Gastroesophageal sphincter (tissue), 4 donors: Measurements from ENCODE around the gene CSNK1D. TPM values are rescaled to one million over a fixed set of nuclear protein-coding genes. Genes with fewer than 3 reads are reported as not detected.
"Not testable (repeated sequence)": the region's sequence is repeated elsewhere in the genome, so short reads cannot be mapped to it uniquely, and the experiment has no call there.

Source experiments
- ATAC-seq: fragments of 150-250 bp; one replicate; pipeline ENCODE4 v1.9.1; 2016; ENCODE audit warnings: mild to moderate bottlenecking, moderate library complexity
- H3K27ac ChIP-seq, 4 donors: fragments of 200-600 bp; sonication (generic) in 3 of 4; 1 replicate in 3 of 4; 2 replicates in 1 of 4; pipeline ENCODE4 v1.5.1; 2016 to 2019
- H3K27me3 ChIP-seq: fragments of 200-600 bp; sonication (generic); one replicate; pipeline ENCODE4 v1.5.1; 2019
- H3K36me3 ChIP-seq, 2 donors: fragments of 200-600 bp; sonication (generic); one replicate each; pipeline ENCODE4 v1.5.1; 2019; ENCODE audit warnings: control low read depth in 1 of 2
- H3K4me1 ChIP-seq, 3 donors: fragments of 200-600 bp; sonication (generic); 1 replicate in 2 of 3; 2 replicates in 1 of 3; pipeline ENCODE4 v1.5.1; 2016 to 2019; ENCODE audit warnings: control low read depth in 2 of 3
- H3K4me3 ChIP-seq, 2 donors: fragments of 200-600 bp; sonication (generic); one replicate each; pipeline ENCODE4 v1.5.1; 2019; ENCODE audit warnings: mild to moderate bottlenecking in 1 of 2, moderate library complexity in 1 of 2
- H3K9me3 ChIP-seq, 3 donors: fragments of 200-600 bp; sonication (generic); one replicate each; pipeline ENCODE4 v1.5.1; 2017 to 2019; ENCODE audit warnings: control low read depth in 2 of 3
- EP300 ChIP-seq: sonication (generic); formaldehyde crosslinking; IDR thresholded peaks from one replicate; pipeline ENCODE4 v1.6.1; 2017; ENCODE audit warnings: antibody characterized with exemption, mild to moderate bottlenecking
- POLR2A ChIP-seq, 2 donors: fragments of 450-650 bp; IDR thresholded peaks; one replicate each; pipeline ENCODE4 v1.6.1; 2017; ENCODE audit warnings: antibody characterized with exemption in 2 of 2, mild to moderate bottlenecking in 2 of 2, moderate library complexity in 1 of 2
- POLR2AphosphoS5 ChIP-seq: sonication (generic); formaldehyde crosslinking; IDR thresholded peaks from one replicate; pipeline ENCODE4 v1.6.1; 2017; ENCODE audit warnings: antibody characterized with exemption
- WGBS, 2 donors: methylation state at CpG; one replicate each; pipeline ENCODE4 v1.1.5; 2018; ENCODE audit warnings: low coverage in 1 of 2; 5-methylcytosine and 5-hydroxymethylcytosine counted together
- total RNA-seq, 4 donors: library from RNA; depleted of rRNA; stranded (reverse); fragments of >200 nt; gene quantifications; one replicate each; pipeline ENCODE4 v1.1.0, GENCODE V29; 2016
- TF ChIP-seq, protein P1 (sequence below), 4 experiments: fragments of 200-600 bp in 2 of 4; fragments of 450-650 bp in 2 of 4; sonication (generic) in 1 of 4; IDR thresholded peaks; one replicate each; pipeline ENCODE4 v1.5.1; 2017 to 2019; ENCODE audit warnings: antibody characterized with exemption in 4 of 4, mild to moderate bottlenecking in 2 of 4, moderate library complexity in 2 of 4

The CSNK1D gene
- total RNA-seq, 4 donors from 2014 or later: 23.4 to 92.1 (median 72.4) TPM

DNA sequence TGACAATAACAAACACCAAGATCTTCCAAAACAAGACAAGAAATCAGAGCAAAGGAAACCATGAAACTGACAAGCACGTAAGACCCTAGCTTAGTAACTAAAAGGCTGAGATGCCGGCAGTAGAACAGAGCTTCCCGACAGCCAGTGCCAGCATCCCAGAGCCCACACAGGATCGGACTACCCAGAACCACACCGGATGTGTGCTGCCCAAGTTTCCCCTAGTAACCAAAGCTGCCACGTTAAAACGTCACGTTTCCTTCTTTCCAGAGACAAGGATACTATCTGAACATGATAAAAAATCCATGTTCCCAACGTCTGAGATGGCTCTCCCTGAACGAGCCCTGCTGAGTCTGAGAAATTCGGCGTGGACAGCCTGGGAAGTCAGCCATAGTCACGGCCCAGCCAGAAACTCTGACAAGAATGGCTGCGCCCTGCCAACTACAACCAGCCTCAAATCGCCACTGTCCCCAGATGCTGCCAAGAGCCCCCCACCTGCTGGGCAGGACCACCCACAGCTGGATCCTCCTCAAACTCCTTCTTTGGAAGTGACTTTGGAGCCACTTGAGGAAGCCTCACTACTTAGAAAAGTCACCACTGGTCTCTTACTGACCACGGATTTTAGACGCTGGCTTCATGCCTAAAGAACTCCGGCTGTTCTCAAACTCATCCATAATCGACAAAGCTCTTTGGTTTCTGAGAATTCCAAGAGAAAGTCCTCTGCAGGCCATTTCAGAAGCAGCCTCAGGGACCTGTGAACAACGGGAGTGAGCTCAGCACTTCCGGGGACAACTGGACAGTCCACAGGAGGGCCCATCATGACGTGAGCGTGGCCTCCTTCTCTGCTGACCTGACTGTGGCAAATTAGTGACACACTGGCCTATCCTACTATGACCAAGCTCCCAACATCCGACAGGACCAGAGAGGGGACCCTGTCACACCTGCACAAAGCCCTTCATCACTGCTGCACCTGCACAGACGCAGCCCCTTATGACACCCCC is 77.5 kb downstream of the CSNK1D start:
- peak; percentile 41 for ATAC-seq
- H3K27me3 ChIP-seq: no peaks in the 10 kb centered on the region
- TF ChIP-seq, protein P1, sequence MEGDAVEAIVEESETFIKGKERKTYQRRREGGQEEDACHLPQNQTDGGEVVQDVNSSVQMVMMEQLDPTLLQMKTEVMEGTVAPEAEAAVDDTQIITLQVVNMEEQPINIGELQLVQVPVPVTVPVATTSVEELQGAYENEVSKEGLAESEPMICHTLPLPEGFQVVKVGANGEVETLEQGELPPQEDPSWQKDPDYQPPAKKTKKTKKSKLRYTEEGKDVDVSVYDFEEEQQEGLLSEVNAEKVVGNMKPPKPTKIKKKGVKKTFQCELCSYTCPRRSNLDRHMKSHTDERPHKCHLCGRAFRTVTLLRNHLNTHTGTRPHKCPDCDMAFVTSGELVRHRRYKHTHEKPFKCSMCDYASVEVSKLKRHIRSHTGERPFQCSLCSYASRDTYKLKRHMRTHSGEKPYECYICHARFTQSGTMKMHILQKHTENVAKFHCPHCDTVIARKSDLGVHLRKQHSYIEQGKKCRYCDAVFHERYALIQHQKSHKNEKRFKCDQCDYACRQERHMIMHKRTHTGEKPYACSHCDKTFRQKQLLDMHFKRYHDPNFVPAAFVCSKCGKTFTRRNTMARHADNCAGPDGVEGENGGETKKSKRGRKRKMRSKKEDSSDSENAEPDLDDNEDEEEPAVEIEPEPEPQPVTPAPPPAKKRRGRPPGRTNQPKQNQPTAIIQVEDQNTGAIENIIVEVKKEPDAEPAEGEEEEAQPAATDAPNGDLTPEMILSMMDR (IDR thresholded peaks at IDR 0.05): no peak
- TF ChIP-seq EP300: no peak
- no peak for TF ChIP-seq POLR2AphosphoS5
- no peak for TF ChIP-seq POLR2A (IDR thresholded peaks at IDR 0.05)
- peaks cover 0 to 6% (median 0%) of the 10 kb centered on the region in 3 donors for H3K4me1 ChIP-seq
- H3K4me3 ChIP-seq: no peak overlapping the region
- no peaks in the 10 kb centered on the region for H3K9me3 ChIP-seq
- H3K36me3 ChIP-seq: peaks cover 0 to 90% of the 10 kb centered on the region in 2 donors
- WGBS, 2 donors: 42% methylated on average over 15 of the region's 25 CpGs; no CpG with 5 or more reads in 1 of the 2 donors
- H3K27ac ChIP-seq: peak overlapping the region in 3 of 4 donors; percentile 46 to 62 (median 58)

- Histone ChIP-seq H3K9me3 (no peaks in the 10 kb centered on the region), H3K27me3 (no peaks in the 10 kb centered on the region), H3K36me3 (peaks cover 0 to 90% of the 10 kb centered on the region in 2 donors), H3K4me1 (peaks cover 0 to 6% (median 0%) of the 10 kb centered on the region in 3 donors), H3K4me3 (no peak overlapping the region), H3K27ac (no peak overlapping the region)
- TF ChIP-seq EP300 (no peak), POLR2A (IDR thresholded peaks at IDR 0.05) (no peak), POLR2AphosphoS5 (no peak)
- TF ChIP-seq, protein P1 (IDR thresholded peaks at IDR 0.05): no peak
- 100% methylated on average over 2 of the region's 16 CpGs; no CpG with 5 or more reads in 1 of the 2 donors for WGBS, 2 donors
- no peak for ATAC-seq
Measured at GRCh38 chr17:82194765-82195164, 78.7 kb downstream of the CSNK1D start.

- peaks cover 0 to 6% (median 0%) of the 10 kb centered on the region in 3 donors for H3K4me1 ChIP-seq
Measured at GRCh38 chr17:82193520-82194220, 79.8 kb downstream of the CSNK1D start.

GRCh38 chr17:82193050-82193449 is 80.5 kb downstream of the CSNK1D start:
- ATAC-seq, H3K4me1 ChIP-seq, H3K27ac ChIP-seq, H3K4me3 ChIP-seq, H3K9me3 ChIP-seq, H3K27me3 ChIP-seq: not testable (repeated sequence)
- peaks cover 0 to 95% of the 10 kb centered on the region in 2 donors for H3K36me3 ChIP-seq
- WGBS, 2 donors: 90% methylated on average over 5 of the region's 6 CpGs; no CpG with 5 or more reads in 1 of the 2 donors

More at GRCh38 chr17:82193520-82194220, 79.8 kb downstream of the CSNK1D start:
- TF ChIP-seq POLR2AphosphoS5 (no peak), EP300 (no peak)
- H3K27me3 ChIP-seq: no peaks in the 10 kb centered on the region
- no peak for ATAC-seq
- H3K36me3 ChIP-seq: peaks cover 0 to 93% of the 10 kb centered on the region in 2 donors
- 20 to 87% methylated on average over 1 to 13 of the region's 16 CpGs for WGBS, 2 donors
- peak overlapping the region in 1 of 2 donors; percentile 18 for H3K4me3 ChIP-seq
- H3K27ac ChIP-seq: peak overlapping the region in 1 of 4 donors; percentile 26
- no peaks in the 10 kb centered on the region for H3K9me3 ChIP-seq

Other genes starting within 250 kb of the CSNK1D start
- gene RAC3, start 242.0 kb downstream of the CSNK1D start, total RNA-seq: 1 to 10 TPM in 1 of 4 donors, under 1 TPM in 2, not detected in 1; 0.50 to 6.9 (median 0.54) TPM
- gene DCXR, start 236.0 kb downstream of the CSNK1D start, total RNA-seq: 100 to 1,000 TPM in 2 of 4 donors, 10 to 100 TPM in 2; 70.7 to 140 (median 108) TPM
- 10 to 100 TPM; 28.8 to 48.2 (median 34.3) TPM for gene RFNG, start 221.9 kb downstream of the CSNK1D start, total RNA-seq
- 100 to 1,000 TPM in 1 of 4 donors, 10 to 100 TPM in 3; 69.3 to 103 (median 77.2) TPM for gene GPS1, start 221.8 kb downstream of the CSNK1D start, total RNA-seq
- 10 to 100 TPM; 35.8 to 62.8 (median 52.9) TPM for gene DUS1L, start 207.9 kb downstream of the CSNK1D start, total RNA-seq
- 10 to 100 TPM; 22.6 to 52.8 (median 48.3) TPM for gene FASN, start 175.5 kb downstream of the CSNK1D start, total RNA-seq
- gene CCDC57, start 60.9 kb downstream of the CSNK1D start, total RNA-seq: 10 to 100 TPM in 3 of 4 donors, 1 to 10 TPM in 1; 6.5 to 28.2 (median 16.2) TPM
- gene SLC16A3, start 44.7 kb downstream of the CSNK1D start, total RNA-seq: 10 to 100 TPM; 11.2 to 38.5 (median 22.1) TPM
- 1 to 10 TPM in 1 of 4 donors, under 1 TPM in 2, not detected in 1; 0.58 to 1.7 (median 0.94) TPM for gene CD7, start 43.9 kb upstream of the CSNK1D start, total RNA-seq
- 10 to 100 TPM in 3 of 4 donors, 1 to 10 TPM in 1; 6.1 to 22.3 (median 17.6) TPM for gene SECTM1, start 60.1 kb upstream of the CSNK1D start, total RNA-seq
- not detected for gene TEX19, start 85.5 kb upstream of the CSNK1D start, total RNA-seq
- gene UTS2R, start 98.1 kb upstream of the CSNK1D start, total RNA-seq: not detected
- gene HEXD, start 144.6 kb upstream of the CSNK1D start, total RNA-seq: 10 to 100 TPM; 13.9 to 31.9 (median 19.1) TPM
- gene OGFOD3, start 144.9 kb upstream of the CSNK1D start, total RNA-seq: 10 to 100 TPM; 26.4 to 39.5 (median 28.8) TPM
- 10 to 100 TPM; 53.8 to 78.5 (median 59.4) TPM for gene CYBC1, start 177.1 kb upstream of the CSNK1D start, total RNA-seq
- 10 to 100 TPM; 30.4 to 78.1 (median 44.9) TPM for gene NARF, start 185.0 kb upstream of the CSNK1D start, total RNA-seq
- 10 to 100 TPM; 35.1 to 63.4 (median 52.6) TPM for gene FOXK2, start 246.0 kb upstream of the CSNK1D start, total RNA-seq